GM12878 (cell line): Measurements from ENCODE around the gene TARBP2. TPM values are rescaled to one million over a fixed set of nuclear protein-coding genes. Genes with fewer than 3 reads are reported as not detected.

ENCODE experiments used
- ATAC-seq: fragments of 200-7000 bp; cut with Tn5 transposase; 3 replicates; pipeline ENCODE4 v1.9.1; 2020; ENCODE audit warnings: mild to moderate bottlenecking, moderate library complexity
- BruUV-seq: library from RNA; stranded (reverse); fragments of 400-500 nt; replicated peaks from 2 replicates; lab custom pipeline; 2021; lab: Mats Ljungman, UMichigan
- CTCF ChIA-PET: fragments of 300-600 bp; sonication (Branson Sonifier 250); formaldehyde crosslinking; extraction: SDS; loops from one replicate; lab custom pipeline; 2021; ENCODE audit warnings: inconsistent platforms; lab: Yijun Ruan, JAX
- POLR2A ChIA-PET: fragments of 350-600 bp; formaldehyde crosslinking; extraction: SDS; loops from one replicate; lab custom pipeline; 2021; ENCODE audit warnings: inconsistent platforms; lab: Charles Lee
- RAD21 ChIA-PET: fragments of 300-600 bp; sonication (Branson Sonifier 250); formaldehyde crosslinking; loops from one replicate; lab custom pipeline; 2023; ENCODE audit warnings: antibody characterized with exemption; ENCODE audit not compliant: unreplicated experiment; lab: Charles Lee
- SMC1A ChIA-PET: fragments of 300-600 bp; sonication (Branson Sonifier 250); formaldehyde crosslinking; loops from one replicate; lab custom pipeline; 2023; ENCODE audit not compliant: unreplicated experiment, uncharacterized antibody; lab: Charles Lee
- DNase-seq: peaks from one replicate; pipeline ENCODE4 v3.0.0-alpha.2; 2011; ENCODE audit warnings: low read depth, low spot score
- FAIRE-seq: peaks from 3 replicates; lab custom pipeline; 2011; peaks lifted over from hg19 to GRCh38; lab: Jason Lieb, UNC
- H2AFZ ChIP-seq: 2 replicates; pipeline ENCODE4 v1.6.0; 2011; ENCODE audit warnings: low read depth, low read length, control low read depth; ENCODE audit not compliant: control insufficient read depth
- H3K27ac ChIP-seq: 2 replicates; pipeline ENCODE4 v1.5.1; 2011; ENCODE audit warnings: control low read depth; ENCODE audit not compliant: control insufficient read depth, insufficient read depth
- H3K27me3 ChIP-seq, 2 experiments: replicated peaks in 1 of 2; 2 replicates each; pipeline versions ENCODE4 v1.6.0 to v1.6.1; 2011; ENCODE audit warnings: low read length in 1 of 2; ENCODE audit not compliant: control insufficient read depth in 2 of 2, insufficient read depth in 2 of 2
- H3K36me3 ChIP-seq, 2 experiments: 2 replicates each; pipeline ENCODE4 v1.5.1; 2011; ENCODE audit warnings: low read length in 1 of 2; ENCODE audit not compliant: control insufficient read depth in 2 of 2, insufficient read depth in 2 of 2
- H3K4me1 ChIP-seq: 2 replicates; pipeline ENCODE4 v1.6.1; 2011; ENCODE audit warnings: mild to moderate bottlenecking, low read length, moderate library complexity, mixed read lengths; ENCODE audit not compliant: control insufficient read depth, insufficient read depth
- H3K4me2 ChIP-seq: 2 replicates; pipeline ENCODE4 v1.6.0; 2011; ENCODE audit warnings: control low read depth; ENCODE audit not compliant: control insufficient read depth, insufficient read depth
- H3K4me3 ChIP-seq: fragments of 200-600 bp; sonication (generic); 2 replicates; pipeline ENCODE4 v1.5.1; 2016
- H3K79me2 ChIP-seq: 2 replicates; pipeline ENCODE4 v1.6.0; 2011; ENCODE audit warnings: low read length; ENCODE audit not compliant: control insufficient read depth, insufficient read depth
- H3K9ac ChIP-seq: 2 replicates; pipeline ENCODE4 v1.8.0; 2011; ENCODE audit warnings: low read length, control low read depth, mixed read lengths; ENCODE audit not compliant: control insufficient read depth, insufficient read depth
- H3K9me3 ChIP-seq: replicated peaks from 3 replicates; pipeline ENCODE4 v1.5.1; 2011; ENCODE audit warnings: mild to moderate bottlenecking, low read length; ENCODE audit not compliant: control insufficient read depth, insufficient read depth
- H4K20me1 ChIP-seq: 2 replicates; pipeline ENCODE4 v1.6.0; 2011; ENCODE audit not compliant: control insufficient read depth, insufficient read depth
- ATF7 ChIP-seq: fragments of 450-650 bp; IDR thresholded peaks from 2 replicates; pipeline ENCODE4 v1.6.1; 2016; ENCODE audit warnings: low read depth, mild to moderate bottlenecking
- HDAC6 ChIP-seq: fragments of 200-600 bp; sonication (generic); IDR thresholded peaks from one replicate; pipeline ENCODE4 v1.8.0; 2017; ENCODE audit warnings: antibody characterized with exemption; ENCODE audit not compliant: unreplicated experiment
- JUNB ChIP-seq: IDR thresholded peaks from 2 replicates; pipeline ENCODE4 v1.6.1; 2016; ENCODE audit warnings: antibody characterized with exemption, mild to moderate bottlenecking
- MEF2B ChIP-seq: fragments of 450-650 bp; IDR thresholded peaks from 2 replicates; pipeline ENCODE4 v1.6.1; 2018; ENCODE audit warnings: mild to moderate bottlenecking, moderate library complexity; ENCODE audit not compliant: partially characterized antibody, poor library complexity, severe bottlenecking
- MLLT1 ChIP-seq: fragments of 450-650 bp; IDR thresholded peaks from 2 replicates; pipeline ENCODE4 v1.6.1; 2016; ENCODE audit warnings: mild to moderate bottlenecking
- MTA3 ChIP-seq: IDR thresholded peaks from 2 replicates; pipeline ENCODE4 v1.6.1; 2012; ENCODE audit warnings: low read length, inconsistent platforms, borderline replicate concordance
- PAX5 ChIP-seq: IDR thresholded peaks from 2 replicates; pipeline ENCODE4 v1.6.1; 2011; ENCODE audit warnings: low read depth, low read length, borderline replicate concordance
- RB1 ChIP-seq: fragments of 450-650 bp; formaldehyde crosslinking; IDR thresholded peaks from 2 replicates; pipeline ENCODE4 v1.6.1; 2017; ENCODE audit warnings: mild to moderate bottlenecking, borderline replicate concordance
- RFX5 ChIP-seq: IDR thresholded peaks from 2 replicates; pipeline ENCODE4 v1.6.1; 2011; ENCODE audit warnings: low read depth, low read length, improper control_type of control experiment
- SMARCA5 ChIP-seq: fragments of 450-650 bp; IDR thresholded peaks from 2 replicates; pipeline ENCODE4 v1.6.1; 2017; ENCODE audit warnings: mild to moderate bottlenecking
- YY1 ChIP-seq: IDR thresholded peaks from 2 replicates; pipeline ENCODE4 v1.6.1; 2011; ENCODE audit warnings: low read depth, mild to moderate bottlenecking, low read length
- ZBED1 ChIP-seq: IDR thresholded peaks from 2 replicates; pipeline ENCODE4 v1.6.1; 2016; ENCODE audit warnings: borderline replicate concordance
- ZNF207 ChIP-seq: fragments of 450-650 bp; IDR thresholded peaks from 2 replicates; pipeline ENCODE4 v1.6.1; 2014; ENCODE audit warnings: antibody characterized with exemption, mild to moderate bottlenecking, borderline replicate concordance
- ZNF217 ChIP-seq: fragments of 450-650 bp; IDR thresholded peaks from 2 replicates; pipeline ENCODE4 v1.6.1; 2017; ENCODE audit warnings: antibody characterized with exemption, mild to moderate bottlenecking
- ZNF274 ChIP-seq: IDR thresholded peaks from one replicate; pipeline ENCODE4 v1.8.0; 2011; ENCODE audit not compliant: insufficient read length, insufficient read depth
- WGBS: methylation state at CpG from one replicate; pipeline ENCODE4 v1.1.6; 2016; ENCODE audit warnings: low lambda C conversion rate; ENCODE audit not compliant: insufficient replicate concordance, insufficient coverage; ENCODE audit errors: missing lambda C conversion rate; 5-methylcytosine and 5-hydroxymethylcytosine counted together
- in situ Hi-C: fragments of 300-500 bp; cut with MboI; formaldehyde crosslinking; loops from 9 replicates; pipeline ENCODE4 v1.14.3; 2018; ENCODE audit warnings: mixed read lengths
- intact Hi-C: fragments of 100-400 bp; cut with micrococcal nuclease; formaldehyde crosslinking; loops from one replicate; pipeline ENCODE4 v1.14.2; 2022; ENCODE audit not compliant: unreplicated experiment
- polyA plus RNA-seq, 11 experiments: library from polyadenylated mRNA; depleted of rRNA in 4 of 11; unstranded in 6 of 11; stranded (reverse) in 5 of 11; fragments of >200 nt; fragmentation: Nextera tagmentation in 4 of 11; fragmentation: Illumina TruSeq in 1 of 11; extraction: Ambion mirVana in 4 of 11; extraction: Trizol in 1 of 11; gene quantifications; 1 replicate in 1 of 11; 2 replicates in 10 of 11; pipeline versions ENCODE4 v1.2.1 to v1.2.3, GENCODE V29; 2011 to 2016; ENCODE audit warnings: inconsistent platforms in 2 of 11, missing spikeins in 2 of 11, low read depth in 1 of 11
- total RNA-seq, 4 experiments: library from RNA; depleted of rRNA in 3 of 4; stranded (reverse); fragments of >200 nt in 3 of 4; fragmentation: Illumina TruSeq in 1 of 4; extraction: Trizol in 1 of 4; gene quantifications; 2 replicates each; pipeline versions ENCODE4 v1.2.1 to v1.2.3, GENCODE V29; 2013 to 2021
- TF ChIP-seq, protein P1 (sequence below): fragments of 450-650 bp; IDR thresholded peaks from 2 replicates; pipeline ENCODE4 v1.6.1; 2017; ENCODE audit warnings: mild to moderate bottlenecking, moderate library complexity

Gene TARBP2
- total and polyA plus RNA-seq, 10 of the 15 experiments (the other 5 are each of a cell fraction or from before 2014, with no cell fraction given) = 5.5 to 60.1 (median 36.8) TPM

DNA sequence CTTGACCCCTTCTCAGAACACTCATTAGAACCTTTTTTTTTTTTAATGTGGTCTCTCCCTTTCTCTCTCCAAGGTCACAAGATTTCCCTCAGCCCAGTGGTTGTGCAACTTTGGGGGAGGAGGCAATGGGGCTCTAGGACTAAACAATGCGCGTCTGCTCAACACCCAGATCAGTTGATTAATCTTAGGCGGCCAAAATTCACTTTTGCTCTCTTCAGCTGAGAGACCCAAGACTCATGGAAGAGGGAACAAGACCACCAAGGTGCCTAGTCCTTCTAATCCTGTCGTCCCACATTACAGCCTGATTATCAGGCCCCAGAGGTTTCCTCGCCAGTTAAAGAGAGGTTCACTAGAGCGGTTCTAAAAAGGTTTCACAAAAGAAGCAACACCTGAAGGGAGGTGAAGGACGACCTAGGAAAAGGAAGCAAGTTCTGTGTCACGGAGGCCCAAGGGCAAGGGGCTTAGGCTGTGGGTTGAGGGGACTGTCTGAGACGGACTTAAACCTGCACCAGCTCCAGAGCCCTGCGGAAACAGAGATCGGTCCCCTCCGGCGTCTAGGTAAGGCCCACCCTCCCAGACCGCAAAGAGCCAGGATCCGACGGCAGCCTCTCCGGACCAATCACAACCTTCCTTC lies 824 bp upstream of the TARBP2 start (continued):
- peak; percentile 48; the same call in 1 of the 2 replicates for TF ChIP-seq MLLT1
- TF ChIP-seq ZNF274 = no peak
- TF ChIP-seq JUNB = no peak
- TF ChIP-seq YY1 = 0 out of 2 replicates have a peak, but pooled peaks have one; percentile 12
- no peak for TF ChIP-seq HDAC6
- no peak for TF ChIP-seq RFX5
- TF ChIP-seq, all 136 proteins: peak for 12

DNA sequence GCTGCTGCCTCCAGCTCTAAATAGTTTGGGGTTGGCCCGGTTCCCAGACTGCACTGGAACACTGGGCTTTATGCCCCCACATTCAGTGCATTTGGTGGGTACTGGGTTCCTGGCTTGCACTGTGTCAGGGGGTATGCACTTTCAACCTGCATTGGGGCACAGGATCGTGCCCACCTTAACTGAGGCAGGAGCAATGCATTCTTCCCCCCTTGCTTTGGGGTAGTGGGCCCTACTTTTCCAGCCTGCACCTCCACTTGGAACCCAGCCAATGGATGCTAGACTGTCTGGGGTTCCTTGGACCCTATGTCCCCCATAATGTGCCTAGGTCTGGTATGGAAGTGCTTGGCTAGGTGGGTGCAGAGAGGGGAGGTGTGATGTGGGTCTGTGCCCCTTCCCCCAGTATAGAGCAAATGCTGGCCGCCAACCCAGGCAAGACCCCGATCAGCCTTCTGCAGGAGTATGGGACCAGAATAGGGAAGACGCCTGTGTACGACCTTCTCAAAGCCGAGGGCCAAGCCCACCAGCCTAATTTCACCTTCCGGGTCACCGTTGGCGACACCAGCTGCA lies 615 bp downstream of the TARBP2 start:
- intact Hi-C loops (loop anchor here (1.0 to 5.0 kb wide), 2 partner anchors 49 to 121 kb away; partner anchors contain the start of genes PCBP2 and SP1), in situ Hi-C loops (no loop called here)
- FAIRE-seq (no peak), ATAC-seq (no peak), DNase-seq (no peak)
- Histone ChIP-seq H3K4me3 (peak overlapping the region; percentile 67), H3K9me3 (no peaks in the 10 kb centered on the region), H3K9ac (peak overlapping the region; percentile 91), H3K4me2 (peak overlapping the region; percentile 100), H3K79me2 (peaks cover 11% of the 10 kb centered on the region), H3K36me3 (peaks cover 4 to 9% of the 10 kb centered on the region in 2 experiments; a peak in 2 of 4 replicates), H3K27ac (peak overlapping the region; percentile 95), H4K20me1 (no peaks in the 10 kb centered on the region), H2AFZ (peak overlapping the region; percentile 99), H3K27me3 (no peaks in the 10 kb centered on the region), H3K4me1 (peaks cover 13% of the 10 kb centered on the region)
- BruUV-seq = TSS peak; percentile 76
- CTCF ChIA-PET = interaction anchor here (0.5 to 1.8 kb wide), 15 partner anchors 7 to 180 kb away, joined by 3 to 10 read pairs (median 6); partner anchors contain the start of genes AAAS, ATF7 and ATP5MC2
- RAD21 ChIA-PET = interaction anchor here (0.9 to 2.3 kb wide), 17 partner anchors 7 to 181 kb away, joined by 3 to 13 read pairs (median 5); partner anchors contain the start of genes AAAS, ATF7, ATP5MC2 and SP1
- WGBS = 77% methylated on average over 10 of the region's 10 CpGs
- POLR2A ChIA-PET = interaction anchor here (0.9 to 2.4 kb wide), 17 partner anchors 9 to 252 kb away, joined by 3 to 18 read pairs (median 5); partner anchors contain the start of genes AAAS, ATF7, CISTR and PRR13
- SMC1A ChIA-PET = interaction anchor here (1.1 to 2.2 kb wide), 6 partner anchors 27 to 177 kb away, joined by 3 to 11 read pairs (median 6); partner anchors contain the start of gene SP1
- TF ChIP-seq PAX5 (no peak), ZNF207 (no peak), ZNF217 (no peak), ZBED1 (no peak), MTA3 (no peak), ATF7 (no peak), SMARCA5 (0 out of 2 replicates have a peak, but pooled peaks have one; percentile 63), RB1 (0 out of 2 replicates have a peak, but pooled peaks have one; percentile 11), MEF2B (no peak)
- TF ChIP-seq, protein P1, sequence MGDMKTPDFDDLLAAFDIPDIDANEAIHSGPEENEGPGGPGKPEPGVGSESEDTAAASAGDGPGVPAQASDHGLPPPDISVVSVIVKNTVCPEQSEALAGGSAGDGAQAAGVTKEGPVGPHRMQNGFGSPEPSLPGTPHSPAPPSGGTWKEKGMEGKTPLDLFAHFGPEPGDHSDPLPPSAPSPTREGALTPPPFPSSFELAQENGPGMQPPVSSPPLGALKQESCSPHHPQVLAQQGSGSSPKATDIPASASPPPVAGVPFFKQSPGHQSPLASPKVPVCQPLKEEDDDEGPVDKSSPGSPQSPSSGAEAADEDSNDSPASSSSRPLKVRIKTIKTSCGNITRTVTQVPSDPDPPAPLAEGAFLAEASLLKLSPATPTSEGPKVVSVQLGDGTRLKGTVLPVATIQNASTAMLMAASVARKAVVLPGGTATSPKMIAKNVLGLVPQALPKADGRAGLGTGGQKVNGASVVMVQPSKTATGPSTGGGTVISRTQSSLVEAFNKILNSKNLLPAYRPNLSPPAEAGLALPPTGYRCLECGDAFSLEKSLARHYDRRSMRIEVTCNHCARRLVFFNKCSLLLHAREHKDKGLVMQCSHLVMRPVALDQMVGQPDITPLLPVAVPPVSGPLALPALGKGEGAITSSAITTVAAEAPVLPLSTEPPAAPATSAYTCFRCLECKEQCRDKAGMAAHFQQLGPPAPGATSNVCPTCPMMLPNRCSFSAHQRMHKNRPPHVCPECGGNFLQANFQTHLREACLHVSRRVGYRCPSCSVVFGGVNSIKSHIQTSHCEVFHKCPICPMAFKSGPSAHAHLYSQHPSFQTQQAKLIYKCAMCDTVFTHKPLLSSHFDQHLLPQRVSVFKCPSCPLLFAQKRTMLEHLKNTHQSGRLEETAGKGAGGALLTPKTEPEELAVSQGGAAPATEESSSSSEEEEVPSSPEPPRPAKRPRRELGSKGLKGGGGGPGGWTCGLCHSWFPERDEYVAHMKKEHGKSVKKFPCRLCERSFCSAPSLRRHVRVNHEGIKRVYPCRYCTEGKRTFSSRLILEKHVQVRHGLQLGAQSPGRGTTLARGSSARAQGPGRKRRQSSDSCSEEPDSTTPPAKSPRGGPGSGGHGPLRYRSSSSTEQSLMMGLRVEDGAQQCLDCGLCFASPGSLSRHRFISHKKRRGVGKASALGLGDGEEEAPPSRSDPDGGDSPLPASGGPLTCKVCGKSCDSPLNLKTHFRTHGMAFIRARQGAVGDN = 0 out of 2 replicates have a peak, but pooled peaks have one; percentile 7
